NCI-H2029 treated with DMSO at 0.1 percent for 48 hours (cell line): ENCODE results near the gene CDX2.

Source experiments
- DNase-seq: peaks from one replicate; lab custom pipeline; 2025; lab: John Stamatoyannopoulos, UW

CDX2 gene

GRCh38 chr13:27915301-27916207 is 53.6 kb downstream of the CDX2 start:
- no peak for DNase-seq

- no peak for DNase-seq
Measured at GRCh38 chr13:27913160-27913559, 56.0 kb downstream of the CDX2 start.

GRCh38 chr13:27911521-27911920 is 57.6 kb downstream of the CDX2 start:
- DNase-seq: no peak
